Anterior cingulate cortex (tissue), 58 donors: Measurements from ENCODE around the gene PKD1.

Experiments used
- DNase-seq, 58 donors: peaks; one replicate each; lab custom pipeline; 2025; lab: John Stamatoyannopoulos, UW

PKD1 gene

GRCh38 chr16:2081201-2082084, 54.3 kb downstream of the PKD1 start:
- no peak for DNase-seq

GRCh38 chr16:2079991-2080390, 55.7 kb downstream of the PKD1 start:
- DNase-seq, result no peak

- no peak for DNase-seq
Measured at GRCh38 chr16:2079311-2079800, 56.3 kb downstream of the PKD1 start.

GRCh38 chr16:2078691-2079090, 57.0 kb downstream of the PKD1 start:
- DNase-seq, result no peak

- DNase-seq, result no peak
Measured at GRCh38 chr16:2078096-2078495, 57.6 kb downstream of the PKD1 start.

- no peak for DNase-seq
Measured at GRCh38 chr16:2077696-2078095, 58.0 kb downstream of the PKD1 start.

GRCh38 chr16:2077016-2077415, 58.7 kb downstream of the PKD1 start:
- DNase-seq, result no peak

- DNase-seq, result no peak
Measured at GRCh38 chr16:2076072-2076865, 59.4 kb downstream of the PKD1 start.

- DNase-seq, result no peak
Measured at GRCh38 chr16:2075631-2076030, 60.1 kb downstream of the PKD1 start.

GRCh38 chr16:2074071-2074470, 61.6 kb downstream of the PKD1 start:
- DNase-seq, result no peak

GRCh38 chr16:2072926-2073325, 62.8 kb downstream of the PKD1 start:
- DNase-seq, result no peak

- DNase-seq, result no peak
Measured at GRCh38 chr16:2071454-2072202, 64.1 kb downstream of the PKD1 start.

- DNase-seq, result no peak
Measured at GRCh38 chr16:2070576-2071453, 64.9 kb downstream of the PKD1 start.

- no peak for DNase-seq
Measured at GRCh38 chr16:2066139-2066538, 69.6 kb downstream of the PKD1 start.

- no peak for DNase-seq
Measured at GRCh38 chr16:2064368-2064945, 71.2 kb downstream of the PKD1 start.

GRCh38 chr16:2063861-2064260, 71.8 kb downstream of the PKD1 start:
- no peak for DNase-seq

GRCh38 chr16:2062801-2063200, 72.9 kb downstream of the PKD1 start:
- DNase-seq, result no peak

- DNase-seq, result no peak
Measured at GRCh38 chr16:2061526-2061925, 74.2 kb downstream of the PKD1 start.

GRCh38 chr16:2061023-2061422, 74.7 kb downstream of the PKD1 start:
- no peak for DNase-seq
